GM19395 (cell line): ENCODE results near the gene PPP1R14D.

Experiments
- ATAC-seq: cut with Tn5 transposase; IDR thresholded peaks from one replicate; pipeline ENCODE4 v1.9.1; 2021; ENCODE audit warnings: mild to moderate bottlenecking, moderate library complexity; ENCODE audit not compliant: unreplicated experiment

PPP1R14D gene

GRCh38 chr15:40823572-40824343, 4.8 kb downstream of the PPP1R14D start:
- ATAC-seq = no peak

DNA sequence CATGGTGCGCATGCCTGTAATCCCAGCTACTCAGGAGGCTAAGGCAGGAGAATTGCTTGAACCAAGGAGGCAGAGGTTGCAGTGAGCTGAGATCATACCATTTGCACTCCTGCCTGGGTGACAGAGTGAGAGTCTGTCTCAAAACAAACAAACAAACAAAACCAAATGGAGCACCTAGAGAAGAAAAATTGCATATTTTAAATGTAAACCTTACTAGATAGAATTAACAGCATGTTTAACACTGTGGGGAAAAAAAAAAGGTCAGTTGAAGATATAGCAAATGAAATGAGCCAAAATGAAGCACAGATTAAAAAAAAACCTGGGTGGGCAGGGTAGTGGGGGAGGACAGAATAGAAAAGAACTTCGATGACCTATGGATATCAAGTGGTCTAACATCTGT, 7.3 kb downstream of the PPP1R14D start:
- ATAC-seq = no peak

GRCh38 chr15:40819048-40819447, 9.5 kb downstream of the PPP1R14D start:
- ATAC-seq = no peak

GRCh38 chr15:40815042-40815698, 13.3 kb downstream of the PPP1R14D start:
- ATAC-seq = no peak

DNA sequence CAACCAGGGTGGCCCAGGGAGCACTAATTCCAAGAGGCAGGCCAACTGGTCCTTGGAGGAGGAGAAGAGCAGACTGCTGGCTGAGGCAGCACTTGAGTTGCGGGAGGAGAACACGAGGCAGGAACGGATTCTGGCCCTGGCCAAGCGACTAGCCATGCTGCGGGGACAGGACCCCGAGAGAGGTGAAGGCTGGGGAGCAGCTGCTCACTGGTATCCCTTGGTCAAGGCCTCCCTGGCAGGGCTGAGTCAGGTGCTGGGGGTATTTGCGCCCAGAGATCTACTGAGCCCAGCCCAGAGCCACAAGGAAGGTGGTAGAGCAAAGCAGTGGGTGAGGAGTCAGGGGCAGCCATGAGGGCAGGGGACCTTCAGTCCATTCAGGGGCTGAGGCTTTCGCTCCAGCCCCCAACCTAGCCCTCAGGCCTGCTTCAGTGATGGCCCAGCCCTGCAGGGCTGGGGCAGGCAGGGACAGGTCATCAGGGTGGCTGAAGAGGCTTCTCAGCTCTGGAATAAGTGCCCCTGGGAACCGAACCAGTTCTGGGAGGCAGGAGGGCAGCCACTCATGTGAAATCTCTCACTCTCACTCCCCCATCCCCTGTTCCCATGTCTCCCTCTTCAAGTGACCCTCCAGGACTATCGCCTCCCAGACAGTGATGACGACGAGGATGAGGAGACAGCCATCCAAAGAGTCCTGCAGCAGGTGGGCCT, 15.6 kb downstream of the PPP1R14D start:
- ATAC-seq = no peak

- no peak for ATAC-seq
These were observed 19.6 kb downstream of the PPP1R14D start for GRCh38 chr15:40808861-40809450.

DNA sequence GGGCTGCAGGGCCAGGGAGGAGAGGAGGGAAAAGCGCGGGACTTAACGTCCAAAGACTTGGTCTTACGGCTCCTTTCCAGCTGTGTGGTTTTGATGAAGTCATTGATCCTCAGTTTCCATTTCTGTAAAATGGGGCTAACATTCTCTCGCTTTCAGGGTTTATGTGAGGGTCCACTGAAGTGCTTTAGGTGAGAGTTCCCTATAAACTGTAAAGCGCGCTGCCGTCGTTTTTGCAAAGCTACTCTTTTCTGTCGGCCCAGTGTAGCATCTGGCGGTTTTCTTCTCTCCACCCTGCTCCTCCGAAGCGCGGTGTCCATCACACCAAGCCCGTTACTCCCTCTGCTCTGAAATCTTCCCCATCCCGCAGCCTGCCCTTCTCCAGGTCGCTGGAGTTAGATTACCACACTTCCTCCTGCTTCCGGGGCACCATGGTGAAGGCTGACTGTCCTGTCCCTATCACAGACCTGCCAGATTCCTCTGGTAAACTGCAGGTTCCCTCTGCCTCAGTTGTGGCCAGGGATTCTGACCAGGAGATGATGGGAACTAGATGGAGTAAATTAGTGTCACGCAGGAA, 20.5 kb downstream of the PPP1R14D start:
- ATAC-seq = no peak

DNA sequence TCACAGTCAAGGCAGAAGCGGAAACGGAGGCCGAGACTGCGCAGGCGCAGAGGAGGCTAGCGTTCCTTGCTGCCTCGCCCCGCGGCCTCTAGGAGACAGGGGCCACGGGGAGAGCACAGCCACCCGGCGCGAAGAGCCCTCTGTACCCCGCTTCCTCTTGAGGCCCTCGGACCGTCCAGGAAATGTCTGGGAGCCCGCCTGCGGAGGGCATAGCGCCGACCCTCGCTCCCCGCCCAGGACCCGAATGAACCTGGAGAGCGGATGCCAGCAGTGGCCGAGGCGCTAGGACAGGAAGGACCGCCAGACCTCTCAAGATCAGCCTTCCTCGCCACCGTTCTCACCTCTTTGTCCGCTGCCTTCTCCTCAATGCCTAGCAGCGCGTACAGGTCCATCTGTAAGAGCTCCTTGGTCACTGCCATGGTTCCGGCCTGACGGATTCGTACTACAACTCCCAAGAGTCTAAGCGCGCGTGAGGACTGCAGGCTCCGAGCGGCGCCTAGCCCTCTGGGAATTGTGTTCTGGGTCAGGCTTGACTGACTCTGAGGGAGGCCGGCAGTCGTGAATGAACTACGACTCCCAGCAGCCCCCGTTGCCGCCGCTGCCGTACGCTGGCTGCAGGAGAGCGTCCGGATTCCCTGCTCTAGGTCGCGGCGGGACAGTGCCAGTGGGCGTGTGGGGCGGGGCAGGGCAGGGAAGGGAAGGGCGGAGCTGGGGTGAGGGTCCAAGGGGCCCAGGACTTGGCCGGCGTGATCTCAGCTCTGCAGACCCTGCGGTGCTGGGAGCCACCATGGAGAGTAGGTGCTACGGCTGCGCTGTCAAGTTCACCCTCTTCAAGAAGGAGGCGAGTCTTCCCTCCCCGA, 21.2 kb downstream of the PPP1R14D start, which contains the start of the genes DNAJC17 and ZFYVE19:
Gene DNAJC17, minus strand, starts transcription at position 446 of the 860 bp plus-strand sequence. Its CDS starts 27 bp downstream, at position 419.
Gene ZFYVE19, plus strand, starts transcription at position 62 of the 860 bp plus-strand sequence. Its CDS starts 501 bp downstream, at position 563.
- ATAC-seq = peak; percentile 94

GRCh38 chr15:40806672-40807027, 21.9 kb downstream of the PPP1R14D start:
- ATAC-seq = peak; percentile 2

DNA sequence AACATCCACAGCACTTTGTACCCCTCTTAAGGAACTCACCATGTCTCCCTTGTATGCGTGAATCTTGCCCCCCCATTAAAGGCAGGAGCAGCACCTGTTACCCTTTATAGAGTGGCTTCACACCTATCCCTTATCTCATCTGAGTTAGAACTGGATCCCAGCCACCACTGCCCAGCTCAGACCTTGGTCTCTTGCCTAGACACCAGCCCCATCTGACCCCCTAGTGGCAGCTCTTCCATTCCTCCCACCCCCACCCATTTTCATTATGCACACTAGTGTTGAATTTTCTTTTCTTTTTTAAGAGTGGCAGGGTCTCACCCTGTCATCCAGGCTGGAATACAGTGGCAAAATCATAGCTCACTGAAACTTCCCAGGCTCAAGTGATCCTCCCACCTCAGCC, 24.8 kb downstream of the PPP1R14D start:
- ATAC-seq = no peak

DNA sequence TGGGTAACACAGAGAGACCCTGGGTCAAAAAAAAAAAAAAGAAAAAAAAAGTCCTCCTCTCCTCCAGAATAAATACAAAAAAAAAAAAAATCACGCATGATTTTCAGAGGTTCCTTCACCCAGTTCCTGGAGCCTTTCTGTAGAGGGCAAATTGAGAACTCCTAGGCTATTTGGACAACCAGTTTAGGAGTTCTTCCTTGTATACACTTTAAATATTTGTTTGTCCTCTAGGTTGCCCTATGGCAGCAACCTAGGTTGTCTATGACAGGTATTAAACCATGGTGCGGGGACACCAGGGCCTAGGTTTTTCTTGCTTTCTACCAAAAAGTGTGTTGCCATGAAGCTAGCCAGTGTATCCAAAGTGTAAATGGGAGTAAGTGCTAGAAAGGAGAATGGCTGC, 25.4 kb downstream of the PPP1R14D start:
- no peak for ATAC-seq

GRCh38 chr15:40799523-40799922, 29.0 kb downstream of the PPP1R14D start:
- ATAC-seq = no peak

DNA sequence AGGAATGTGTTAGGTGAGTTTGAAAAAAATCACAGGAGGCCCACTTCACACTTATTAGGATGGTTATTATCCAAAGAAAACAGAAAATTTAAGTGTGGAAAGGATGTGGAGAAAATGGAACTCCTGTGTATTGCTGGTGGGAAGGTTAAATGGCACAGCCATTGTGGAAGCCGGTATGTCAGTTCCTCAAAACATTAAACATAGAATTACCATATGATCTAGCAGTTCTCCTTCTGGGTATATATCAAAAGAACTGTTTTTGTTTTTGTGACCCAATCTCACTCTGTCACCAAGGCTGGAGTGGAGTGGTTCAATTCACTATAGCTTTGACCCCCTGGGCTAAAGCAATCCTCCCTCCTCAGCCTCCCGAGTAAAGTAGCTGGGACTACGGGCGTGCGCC, 32.0 kb downstream of the PPP1R14D start:
- no peak for ATAC-seq

DNA sequence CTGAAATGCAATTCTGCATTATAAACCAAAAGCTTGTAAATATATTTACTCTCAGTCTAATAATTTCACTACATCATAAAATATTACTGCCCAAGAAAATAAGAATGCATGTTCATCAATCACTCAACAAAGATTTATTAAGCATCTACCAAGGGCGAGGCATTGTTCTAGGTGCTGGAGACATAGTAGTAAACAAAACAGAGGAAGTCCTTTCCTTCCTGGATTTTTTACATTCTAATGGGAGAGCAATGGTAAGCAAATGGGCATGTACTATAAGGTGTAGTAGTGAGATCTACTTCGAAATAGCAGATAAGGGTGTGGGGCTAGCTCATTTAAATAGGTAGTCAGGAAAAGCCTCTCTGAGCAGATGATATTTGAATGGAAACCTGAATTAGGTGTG, 32.5 kb downstream of the PPP1R14D start:
- no peak for ATAC-seq

- no peak for ATAC-seq
These were observed 35.1 kb downstream of the PPP1R14D start for GRCh38 chr15:40793216-40793989.

DNA sequence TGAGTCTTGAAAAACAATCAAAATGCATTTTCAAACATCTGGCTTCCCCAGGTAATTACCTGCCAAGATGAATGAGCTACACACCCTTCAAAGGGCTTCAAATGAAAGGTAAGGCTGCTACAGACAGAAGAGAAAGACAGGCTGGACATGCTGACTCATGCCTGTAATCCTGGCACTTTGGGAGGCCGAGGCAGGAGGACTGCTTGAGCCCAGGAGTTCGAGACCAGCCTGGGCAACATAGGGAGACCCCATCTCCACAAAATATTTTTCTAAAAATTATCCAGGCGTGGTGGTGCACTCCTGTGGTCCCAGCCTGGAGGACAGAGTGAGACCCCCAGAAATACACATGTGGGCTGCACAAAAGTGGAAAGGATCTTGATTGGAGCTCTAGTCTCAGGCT, 36.1 kb downstream of the PPP1R14D start:
- ATAC-seq = no peak

- no peak for ATAC-seq
These were observed 37.8 kb downstream of the PPP1R14D start for GRCh38 chr15:40790718-40791117.

DNA sequence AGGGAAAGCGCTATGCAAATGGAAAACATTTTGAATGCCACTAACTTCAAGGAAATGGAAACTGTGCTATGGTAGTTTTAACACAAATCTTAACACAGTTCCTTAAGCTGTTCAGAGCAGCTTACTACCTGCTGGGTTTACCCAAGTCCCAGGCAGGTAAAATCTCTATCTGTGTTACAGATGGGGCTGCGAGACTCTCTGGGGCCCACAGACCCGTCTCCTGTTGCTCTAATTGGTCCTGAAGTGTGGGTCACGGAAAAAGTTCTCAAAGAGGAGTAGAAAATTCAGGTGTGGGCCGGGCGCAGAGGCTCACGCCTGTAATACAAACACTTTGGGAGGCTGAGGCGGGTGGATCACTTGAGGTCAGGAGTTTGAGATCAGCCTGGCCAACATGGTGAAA, 38.5 kb downstream of the PPP1R14D start:
- no peak for ATAC-seq

DNA sequence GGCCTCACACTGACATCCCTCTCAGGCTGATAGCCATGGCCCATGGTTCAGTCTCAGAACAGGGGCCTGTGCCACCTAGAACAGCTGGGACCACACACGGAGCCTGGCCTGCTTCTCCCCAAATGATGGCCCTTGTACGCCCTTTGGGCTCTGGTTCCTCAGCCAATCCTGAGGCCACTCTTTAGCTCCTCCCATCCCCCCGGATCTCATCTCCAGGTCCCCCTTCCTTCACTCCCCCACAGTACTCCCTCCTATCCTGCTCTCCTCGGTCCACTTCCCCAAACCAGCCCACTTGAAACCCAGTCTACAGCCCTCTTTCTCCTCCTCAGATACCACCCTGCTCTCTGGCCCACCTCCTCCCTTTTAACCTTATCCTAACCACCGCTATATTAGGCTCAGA, 39.4 kb downstream of the PPP1R14D start:
- ATAC-seq = no peak
